Jurkat, Clone E6-1 (cell line): ENCODE results near the gene IBA57.

ENCODE experiments used
- DNase-seq: peaks from one replicate; pipeline ENCODE4 v3.0.0-alpha.2; 2011; ENCODE audit warnings: low read depth, low spot score
- H3K4me3 ChIP-seq: 2 replicates; pipeline ENCODE4 v1.5.1; 2011; ENCODE audit warnings: mild to moderate bottlenecking, low read length, control low read depth, moderate library complexity

Gene IBA57

DNA sequence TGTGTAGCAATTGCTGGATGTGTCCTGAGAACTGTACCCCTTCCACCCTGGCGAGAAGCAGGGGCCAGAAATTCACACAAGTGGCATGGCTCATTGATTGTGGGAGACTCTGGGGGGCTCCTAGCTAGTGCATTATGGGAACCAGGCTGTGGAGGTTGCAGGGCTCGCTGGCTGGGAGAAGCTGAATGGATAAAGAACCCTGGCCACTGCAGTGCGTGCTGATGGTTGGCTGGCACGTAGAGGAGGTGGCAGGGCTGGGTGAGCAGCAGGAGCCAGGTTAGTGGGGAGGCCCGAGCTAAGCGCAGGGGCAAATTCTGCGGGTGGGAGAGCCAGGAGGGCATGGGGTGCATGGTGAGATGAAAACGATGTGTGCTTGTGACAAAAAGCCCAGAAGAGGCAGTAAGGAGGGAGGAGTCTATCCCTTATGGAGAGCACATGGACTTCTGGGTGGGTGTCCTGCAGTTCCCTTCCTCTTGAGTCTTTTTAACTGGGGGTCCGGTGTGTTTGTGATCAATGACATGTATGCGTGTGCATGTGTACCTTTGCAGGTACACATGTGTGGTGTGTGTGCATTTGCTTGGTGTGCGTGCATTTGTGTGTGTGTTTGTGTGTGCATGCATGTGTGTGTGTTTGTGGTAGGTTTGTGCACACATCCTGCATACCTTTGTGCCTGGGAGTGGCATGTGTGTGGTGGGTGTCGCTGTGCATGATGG, 22.0 kb upstream of the IBA57 start:
- DNase-seq, result no peak

DNA sequence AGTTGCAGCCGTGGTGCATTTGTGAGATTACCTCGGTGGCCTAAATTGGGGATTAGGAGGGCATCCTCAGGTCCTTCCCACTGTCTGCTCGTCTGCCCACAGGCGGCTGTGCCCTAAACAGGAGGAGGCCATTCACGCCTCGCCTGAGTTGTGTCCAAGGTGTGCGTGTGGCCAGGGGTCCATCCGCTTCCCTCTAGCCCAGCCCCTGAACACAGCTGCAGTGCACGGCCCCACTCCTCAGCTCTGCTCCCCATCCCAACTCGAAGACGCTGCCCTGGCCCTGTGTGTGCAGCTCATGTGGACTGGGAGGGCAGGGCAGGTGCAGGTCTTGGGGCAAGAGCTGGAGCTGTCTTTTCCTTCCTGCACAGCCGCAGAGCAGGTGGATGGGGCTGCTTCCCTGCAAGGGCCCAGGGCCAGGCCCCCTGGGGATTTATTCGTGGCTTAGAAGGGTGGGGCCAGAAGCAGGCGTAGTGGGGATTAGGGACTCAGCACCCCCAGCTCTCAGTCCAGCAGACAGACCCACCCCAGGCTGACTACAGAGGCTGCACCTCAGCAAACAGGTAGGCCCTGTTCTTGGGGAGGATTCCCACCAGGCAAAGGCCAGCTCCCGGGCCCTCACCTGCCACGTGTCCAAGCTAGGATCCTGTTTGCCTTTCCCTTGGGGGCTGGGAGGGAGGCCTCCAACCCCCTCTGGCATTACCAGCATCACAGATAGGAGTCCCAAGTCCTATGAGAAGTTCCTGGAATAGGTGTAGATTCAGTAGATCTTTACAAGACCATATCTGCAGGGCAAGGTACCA, 21.2 kb upstream of the IBA57 start:
- peak overlapping the region; percentile 1; the same call in 1 of the 2 replicates for H3K4me3 ChIP-seq
- no peak for DNase-seq

More for the DNA sequence above, 22.0 kb upstream of the IBA57 start:
- no peak overlapping the region; the same call in 1 of the 2 replicates for H3K4me3 ChIP-seq

DNA sequence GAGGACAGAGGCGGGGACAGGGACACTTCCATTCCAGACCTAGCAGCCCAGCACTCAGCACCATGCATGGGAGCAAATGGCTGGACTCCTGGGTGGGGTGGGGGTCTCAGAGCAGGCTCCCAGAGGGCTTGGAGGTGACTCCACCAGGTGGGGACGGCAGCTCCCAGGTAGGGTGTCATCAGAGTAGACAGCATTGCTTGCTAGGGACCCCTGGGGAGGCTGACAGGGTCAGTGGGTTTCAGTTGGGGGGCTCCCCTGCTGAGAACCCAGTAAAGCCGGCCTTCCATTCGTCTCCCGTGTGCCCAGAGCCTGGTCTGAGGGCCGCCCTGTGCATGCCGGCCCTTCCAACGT, 20.6 kb upstream of the IBA57 start:
- DNase-seq, result no peak
- no peak overlapping the region for H3K4me3 ChIP-seq

DNA sequence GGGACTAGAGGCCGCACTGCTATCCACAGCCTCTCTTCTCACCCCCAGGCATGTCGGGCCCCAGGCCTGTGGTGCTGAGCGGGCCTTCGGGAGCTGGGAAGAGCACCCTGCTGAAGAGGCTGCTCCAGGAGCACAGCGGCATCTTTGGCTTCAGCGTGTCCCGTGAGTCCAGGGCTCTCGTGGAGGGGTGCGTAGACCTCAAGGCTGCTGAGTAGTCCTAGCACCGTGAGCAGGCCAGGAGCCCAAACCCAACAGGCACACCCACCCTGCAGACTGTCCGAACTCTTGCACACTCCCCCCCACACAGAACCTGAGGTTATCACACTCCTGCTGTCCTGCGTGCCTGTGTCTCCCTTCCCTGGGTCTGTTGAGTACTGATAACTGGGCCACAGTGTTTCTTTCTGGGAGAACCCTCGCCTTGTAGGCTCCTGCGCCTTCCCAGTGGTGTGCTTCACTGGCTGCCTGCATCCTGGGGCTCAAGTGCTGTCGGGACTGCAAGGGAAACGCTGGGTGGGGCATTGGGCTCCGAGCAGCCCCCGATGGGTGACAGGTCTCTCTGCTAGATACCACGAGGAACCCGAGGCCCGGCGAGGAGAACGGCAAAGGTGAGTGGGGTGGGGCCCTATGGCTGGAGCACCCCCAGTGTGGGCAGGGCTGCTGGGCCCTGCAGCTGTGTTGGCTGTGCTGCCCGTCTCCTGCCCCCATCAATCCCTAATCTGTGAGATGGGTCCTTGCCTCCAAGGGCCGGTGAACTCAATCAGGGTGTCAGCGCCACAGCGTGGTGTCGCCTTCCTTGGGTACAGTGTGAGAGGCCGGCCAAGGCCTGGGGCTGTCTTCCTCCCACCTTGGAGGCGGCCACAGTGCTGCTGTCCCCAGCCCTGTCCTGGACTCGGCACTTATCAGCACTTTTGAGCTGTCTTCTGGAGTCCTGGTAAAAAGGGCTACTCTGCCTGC, 19.9 kb upstream of the IBA57 start:
- no peak for DNase-seq
- H3K4me3 ChIP-seq, result no peak overlapping the region

DNA sequence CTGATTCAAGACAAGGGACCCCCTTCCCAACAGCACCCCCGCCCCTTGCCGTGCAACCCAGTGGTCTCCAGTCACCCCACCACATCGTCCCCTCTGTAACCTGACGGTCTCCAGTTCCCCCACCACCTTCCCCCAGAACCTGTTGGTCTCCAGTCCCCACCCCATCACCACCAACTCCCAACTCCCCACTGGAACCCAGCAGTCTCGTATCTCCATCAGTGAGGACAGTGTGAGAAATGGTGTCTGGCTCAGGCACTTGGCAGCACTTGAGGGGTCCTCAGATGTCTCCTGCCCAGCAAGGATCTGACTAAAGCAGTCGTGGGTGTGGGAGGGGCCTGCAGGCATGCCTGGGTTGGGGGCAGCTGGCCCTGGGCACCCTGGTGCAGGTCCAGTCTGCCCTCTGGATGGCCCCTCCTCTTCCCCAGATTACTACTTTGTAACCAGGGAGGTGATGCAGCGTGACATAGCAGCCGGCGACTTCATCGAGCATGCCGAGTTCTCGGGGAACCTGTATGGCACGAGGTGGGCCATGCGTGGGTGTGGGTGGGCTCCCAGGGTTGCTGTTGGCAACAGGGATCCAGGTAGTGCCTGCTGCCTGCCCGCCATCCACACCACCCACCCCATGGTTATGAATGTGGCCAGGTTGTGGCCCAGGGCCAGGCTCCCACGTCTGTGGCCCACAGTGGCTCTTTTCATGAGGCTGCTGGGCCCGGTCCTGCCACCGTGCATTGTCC, 19.0 kb upstream of the IBA57 start:
- no peak for DNase-seq
- no peak overlapping the region for H3K4me3 ChIP-seq

DNA sequence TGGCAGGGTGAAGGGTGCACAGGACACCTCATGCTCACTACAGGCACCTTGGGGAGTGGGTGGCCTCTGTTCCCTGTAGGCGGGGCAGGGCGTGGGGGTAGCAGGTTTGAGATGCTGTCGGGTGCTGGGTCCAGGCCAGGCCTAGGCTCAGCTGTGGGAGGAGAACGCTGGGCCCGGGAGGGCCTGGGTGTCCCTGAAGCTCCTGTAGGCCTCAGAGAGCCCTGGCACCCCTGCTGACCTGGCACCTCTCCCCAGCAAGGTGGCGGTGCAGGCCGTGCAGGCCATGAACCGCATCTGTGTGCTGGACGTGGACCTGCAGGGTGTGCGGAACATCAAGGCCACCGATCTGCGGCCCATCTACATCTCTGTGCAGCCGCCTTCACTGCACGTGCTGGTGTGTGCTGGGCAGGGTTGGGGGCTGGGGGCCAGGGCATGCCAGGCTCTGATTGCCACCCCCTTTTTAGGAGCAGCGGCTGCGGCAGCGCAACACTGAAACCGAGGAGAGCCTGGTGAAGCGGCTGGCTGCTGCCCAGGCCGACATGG, 18.4 kb upstream of the IBA57 start:
- H3K4me3 ChIP-seq, result no peak overlapping the region
- DNase-seq, result no peak

DNA sequence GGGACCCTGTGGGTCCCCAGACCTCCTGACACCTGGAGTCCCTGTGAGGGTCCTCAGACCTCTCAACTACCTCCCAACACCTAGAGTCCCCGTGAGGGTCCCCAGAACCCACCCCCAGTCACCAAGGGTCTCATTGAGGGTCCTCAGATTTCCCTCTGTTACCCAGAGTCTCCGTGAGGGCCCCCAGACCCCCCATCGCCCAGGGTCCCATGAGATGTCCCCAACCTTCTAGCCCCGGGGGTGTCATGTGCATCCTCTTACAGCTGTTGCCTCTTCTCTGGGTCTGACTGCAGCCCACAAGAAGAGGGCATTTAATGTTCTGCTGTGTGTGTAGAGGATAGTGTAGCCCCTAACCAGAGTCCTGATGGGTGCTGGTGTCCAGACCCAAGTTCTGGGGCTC, 17.8 kb upstream of the IBA57 start:
- DNase-seq, result no peak
- H3K4me3 ChIP-seq, result no peak overlapping the region

DNA sequence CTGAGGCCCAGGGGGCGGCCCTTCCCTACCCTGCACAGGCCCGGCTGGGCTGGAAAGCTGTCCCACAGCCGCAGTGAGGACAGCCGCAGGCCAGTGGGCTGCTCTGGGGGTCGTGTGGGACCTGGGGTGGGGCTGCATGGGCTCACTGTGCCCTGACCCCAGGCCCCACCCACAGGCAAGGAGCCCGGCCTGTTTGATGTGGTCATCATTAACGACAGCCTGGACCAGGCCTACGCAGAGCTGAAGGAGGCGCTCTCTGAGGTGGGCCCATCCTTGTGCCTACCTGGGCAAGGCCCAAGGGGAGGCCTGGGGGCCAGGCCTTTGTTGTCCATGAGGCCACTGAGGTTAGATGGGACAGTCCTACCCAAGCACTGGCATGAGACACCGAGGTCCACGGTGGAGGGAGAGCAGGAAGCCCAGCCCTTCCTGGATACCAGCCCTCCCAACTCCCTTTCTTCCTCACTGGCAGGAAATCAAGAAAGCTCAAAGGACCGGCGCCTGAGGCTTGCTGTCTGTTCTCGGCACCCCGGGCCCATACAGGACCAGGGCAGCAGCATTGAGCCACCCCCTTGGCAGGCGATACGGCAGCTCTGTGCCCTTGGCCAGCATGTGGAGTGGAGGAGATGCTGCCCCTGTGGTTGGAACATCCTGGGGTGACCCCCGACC, 17.3 kb upstream of the IBA57 start:
- H3K4me3 ChIP-seq, result no peak overlapping the region

DNA sequence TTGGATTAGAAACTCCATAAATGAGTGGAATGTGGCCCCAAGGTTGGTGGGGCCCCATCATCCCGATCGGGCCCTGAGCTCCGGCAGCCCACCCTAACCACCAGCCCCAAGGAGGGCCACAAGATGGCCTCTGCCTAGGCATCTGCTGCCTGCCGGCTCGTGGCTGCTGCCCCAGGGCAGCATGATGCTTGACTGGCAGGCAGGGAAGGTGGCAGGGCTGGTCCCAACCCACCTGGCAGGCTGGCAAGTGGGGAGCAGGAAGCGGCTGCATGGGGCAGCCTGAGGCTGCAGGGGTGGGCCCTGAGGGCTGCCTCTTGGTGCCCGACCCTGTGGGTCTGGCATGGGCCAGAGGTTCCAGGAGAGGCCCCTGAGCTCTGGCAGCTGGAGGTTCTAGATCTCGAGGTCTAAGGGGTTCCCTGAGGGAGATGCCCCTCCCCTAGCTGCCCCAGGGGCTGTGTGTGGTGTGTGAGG, 16.6 kb upstream of the IBA57 start:
- DNase-seq, result no peak
- no peak overlapping the region for H3K4me3 ChIP-seq

More for the DNA sequence above, 17.3 kb upstream of the IBA57 start:
- DNase-seq, result no peak

DNA sequence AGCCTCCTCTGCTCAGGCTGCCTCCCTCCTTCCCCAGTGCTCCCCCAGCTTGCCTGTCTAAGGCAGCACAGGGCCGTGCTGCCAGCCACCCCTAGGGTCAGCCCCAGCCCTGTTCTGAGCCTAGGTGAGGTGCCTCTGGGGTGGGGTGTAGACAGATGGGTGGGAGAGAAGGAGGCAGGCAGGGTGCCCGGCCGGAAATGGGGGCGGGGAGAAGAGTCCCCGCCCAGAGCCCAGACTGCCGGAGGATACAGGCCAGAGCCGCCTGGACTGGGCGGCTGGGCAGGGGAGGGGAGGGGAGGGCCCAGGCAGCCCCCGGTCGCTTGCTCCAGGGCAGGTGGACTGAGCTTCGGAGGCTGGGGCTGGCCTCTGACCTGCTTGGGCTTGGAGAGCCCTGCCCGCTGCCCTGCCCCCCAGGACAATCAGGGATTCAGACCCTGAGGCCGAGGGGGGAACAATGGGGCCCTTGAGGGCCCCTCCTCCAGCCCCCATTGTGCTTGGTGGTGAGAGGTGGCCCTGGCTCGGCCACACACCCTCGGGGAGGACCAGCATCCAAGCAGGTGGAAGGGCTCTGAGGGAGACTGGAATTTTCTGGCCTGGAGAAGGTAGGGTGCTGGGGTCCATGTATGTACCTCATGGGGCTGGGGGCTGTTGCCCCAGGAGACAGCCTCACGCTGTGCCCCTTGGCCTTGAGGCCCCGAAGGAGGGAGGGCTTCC, 16.0 kb upstream of the IBA57 start, which contains the start of gene GJC2:
Gene GJC2 (plus strand): TSS at position 525 of the 714 bp plus-strand sequence. CDS start 7,829 bp downstream, outside the sequence.
- no peak for DNase-seq
- H3K4me3 ChIP-seq, result no peak within 1 kb of the TSS

DNA sequence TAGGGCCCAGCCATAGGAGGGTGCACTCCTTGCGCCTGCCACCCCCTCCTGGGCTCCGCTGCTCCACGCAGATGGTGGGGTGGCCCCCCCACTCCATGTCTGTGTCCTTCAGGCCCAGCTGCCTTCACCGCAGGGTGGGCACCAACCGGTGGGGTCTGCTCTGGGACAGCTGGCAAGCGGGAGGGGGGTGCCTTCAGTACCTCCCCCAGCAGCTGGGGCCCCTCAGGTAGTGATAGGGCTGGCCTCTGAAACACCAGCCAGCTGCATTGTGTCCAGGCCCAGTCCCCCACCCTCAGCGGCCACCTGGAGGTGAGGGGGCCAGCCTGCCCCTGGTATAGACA, 15.5 kb upstream of the IBA57 start:
- DNase-seq, result no peak
- no peak overlapping the region for H3K4me3 ChIP-seq

DNA sequence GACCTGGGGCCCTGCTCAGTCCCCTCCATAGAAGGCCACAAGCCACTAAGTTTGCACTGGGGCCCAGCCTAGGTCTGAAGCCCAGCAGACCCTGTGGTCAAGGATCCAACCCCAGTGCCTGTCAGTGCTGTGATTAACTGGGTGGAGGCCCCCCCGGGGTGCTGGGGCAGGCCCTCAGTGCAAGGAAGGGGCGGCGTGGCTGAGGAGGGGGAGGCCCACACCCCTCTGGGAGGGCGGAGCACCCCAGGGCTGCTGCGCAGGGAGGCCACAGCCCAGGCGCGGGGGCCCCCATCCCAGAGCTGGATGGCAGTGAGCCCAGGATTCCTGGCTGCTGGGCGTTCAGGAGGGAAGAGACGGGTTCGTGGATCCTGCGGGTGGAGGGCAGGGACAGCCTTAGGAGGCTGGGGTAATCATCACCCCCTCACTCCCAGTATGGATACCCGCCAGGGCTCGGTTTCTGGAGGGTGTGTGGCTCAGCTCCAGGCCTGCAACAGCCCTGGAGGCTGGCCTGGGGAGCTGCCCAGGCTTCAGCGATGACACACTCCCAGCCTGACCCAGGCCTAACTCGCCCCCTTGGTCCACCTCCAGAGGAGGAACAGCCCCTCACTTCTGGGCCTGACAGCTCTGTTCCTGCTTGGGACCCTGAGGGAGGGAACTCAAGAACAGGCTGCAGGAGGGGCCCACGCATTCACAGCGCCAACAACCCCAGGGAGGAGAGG, 15.0 kb upstream of the IBA57 start:
- H3K4me3 ChIP-seq, result no peak overlapping the region
- no peak for DNase-seq

DNA sequence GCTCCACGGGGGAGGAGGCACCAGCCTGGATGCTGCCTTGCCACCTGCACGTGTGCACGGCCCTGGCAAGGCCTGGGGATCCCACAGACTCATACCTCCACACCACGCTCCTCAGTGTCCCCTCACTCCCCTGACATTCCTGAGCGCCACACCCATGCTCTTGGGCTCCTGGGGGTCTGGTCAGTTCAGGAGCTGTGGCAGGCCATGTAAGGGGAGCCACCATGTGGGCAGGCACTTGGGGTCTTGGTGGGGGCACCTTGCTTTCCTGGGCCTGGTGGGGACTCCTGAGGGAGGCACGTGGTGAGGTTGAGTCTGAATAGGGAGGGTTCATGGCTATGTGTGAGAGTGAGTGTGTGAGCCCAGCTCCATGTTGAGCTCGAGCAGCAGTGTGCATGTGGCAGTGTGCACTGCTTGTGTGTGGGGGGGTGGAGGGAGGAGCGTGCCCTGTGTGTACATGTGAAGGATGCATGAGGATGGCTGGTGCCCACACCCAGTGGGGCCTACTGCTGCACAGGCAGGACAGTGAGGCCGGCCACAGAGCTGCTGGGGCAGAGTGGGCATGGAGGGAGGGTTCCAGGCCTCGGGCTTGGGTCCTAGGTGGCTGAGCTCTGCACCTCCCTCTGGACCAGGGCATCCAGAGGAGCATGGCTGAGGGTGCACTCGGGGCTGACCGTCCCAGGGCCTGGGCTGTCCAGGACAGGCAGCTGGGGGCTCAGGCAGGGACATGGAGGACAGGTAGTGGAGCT, 14.3 kb upstream of the IBA57 start:
- H3K4me3 ChIP-seq, result no peak overlapping the region
- DNase-seq, result no peak

DNA sequence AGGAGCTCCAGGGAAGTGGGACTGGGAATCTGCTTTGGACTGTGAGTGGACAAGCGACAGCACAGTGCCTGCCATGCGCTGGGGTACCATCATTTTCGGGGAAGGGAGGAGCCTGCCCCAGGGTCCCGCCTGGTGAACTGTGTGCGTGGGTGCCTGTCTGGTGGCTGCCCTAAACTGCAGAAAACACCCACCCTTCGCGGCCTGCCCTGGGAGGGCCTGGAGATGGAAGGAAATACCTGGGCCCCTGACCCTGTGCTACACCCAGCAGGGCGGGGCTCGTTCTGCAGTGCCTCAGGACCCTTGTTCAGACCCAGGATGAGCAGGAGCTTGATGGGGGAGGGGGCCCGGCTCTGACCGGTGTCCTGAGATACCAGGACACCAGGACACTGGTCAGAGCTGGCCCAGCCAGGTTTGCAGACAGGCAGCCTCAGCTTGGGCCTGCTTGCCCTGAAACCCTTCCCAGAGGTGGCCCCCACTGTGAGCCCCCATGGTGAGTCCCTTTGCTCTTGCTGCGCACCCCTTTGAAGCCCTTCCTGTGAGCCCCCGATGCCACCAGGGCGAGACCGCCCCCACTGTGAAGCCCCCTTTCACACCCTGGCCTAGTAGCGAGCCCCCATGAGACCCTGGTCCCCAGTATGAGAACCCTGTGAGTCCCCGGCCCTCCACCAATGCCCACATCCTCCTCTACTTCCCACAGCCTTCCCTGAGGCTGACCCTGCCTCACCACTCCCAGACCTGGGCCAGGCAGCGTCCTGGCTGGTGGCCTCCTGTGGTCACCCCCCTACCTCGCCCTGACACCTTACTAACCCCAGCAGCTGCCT, 13.3 kb upstream of the IBA57 start:
- H3K4me3 ChIP-seq, result no peak overlapping the region
- DNase-seq, result no peak

DNA sequence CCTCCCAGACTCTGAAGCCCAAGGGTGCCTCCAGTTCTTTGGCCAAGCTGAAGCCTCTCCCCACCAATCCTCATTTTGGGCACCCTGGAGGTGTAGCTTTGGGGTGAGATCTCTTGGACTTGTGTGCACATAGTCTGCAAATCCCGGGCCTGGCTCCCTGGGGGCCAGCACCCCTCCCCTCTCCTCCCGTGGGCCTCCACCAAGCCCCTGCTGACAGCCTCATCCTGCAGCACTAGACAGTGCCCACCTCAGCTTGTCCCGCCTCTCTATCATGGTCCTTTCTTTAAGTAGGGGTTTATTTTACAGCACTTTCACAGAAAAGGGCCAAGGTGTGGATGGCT, 12.7 kb upstream of the IBA57 start:
- H3K4me3 ChIP-seq, result no peak overlapping the region
- DNase-seq, result no peak
